Naive B cell (primary cell): ENCODE measurements around the gene HOXD1. TPM values are rescaled to one million over a fixed set of nuclear protein-coding genes. Genes with fewer than 3 reads are reported as not detected.

Experiments used
- ATAC-seq, 2 donors: fragments of 150-1000 bp; cut with Tn5 transposase; 2 replicates each; pipeline ENCODE4 v1.10.0; 2021; ENCODE audit warnings: low read depth in 2 of 2, mild to moderate bottlenecking in 2 of 2, moderate library complexity in 2 of 2
- DNase-seq: peaks from one replicate; pipeline ENCODE4 v3.0.0; 2022
- H3K27ac Mint-ChIP-seq, 6 donors: one replicate each; pipeline ENCODE4 v1.8.0; 2020 to 2022; ENCODE audit warnings: mild to moderate bottlenecking in 6 of 6, mixed read lengths in 6 of 6, moderate library complexity in 5 of 6, inconsistent platforms in 2 of 6
- H3K27me3 Mint-ChIP-seq, 3 donors: one replicate each; pipeline ENCODE4 v1.8.0; 2021 to 2022; ENCODE audit warnings: mixed read lengths in 3 of 3, mild to moderate bottlenecking in 1 of 3
- H3K36me3 Mint-ChIP-seq, 2 donors: one replicate each; pipeline ENCODE4 v1.8.0; 2020 to 2022; ENCODE audit warnings: mixed read lengths in 2 of 2, inconsistent platforms in 1 of 2, mild to moderate bottlenecking in 1 of 2
- H3K4me1 Mint-ChIP-seq, 3 donors: one replicate each; pipeline ENCODE4 v1.8.0; 2020 to 2022; ENCODE audit warnings: mixed read lengths in 3 of 3, inconsistent platforms in 1 of 3, mild to moderate bottlenecking in 1 of 3, moderate library complexity in 1 of 3
- H3K4me3 Mint-ChIP-seq, 8 donors: one replicate each; pipeline ENCODE4 v1.8.0; 2020 to 2022; ENCODE audit warnings: mild to moderate bottlenecking in 8 of 8, mixed read lengths in 8 of 8, moderate library complexity in 8 of 8, inconsistent platforms in 2 of 8
- H3K9me3 Mint-ChIP-seq, 7 donors: one replicate each; pipeline ENCODE4 v1.8.0; 2020 to 2022; ENCODE audit warnings: mixed read lengths in 7 of 7, mild to moderate bottlenecking in 5 of 7, inconsistent platforms in 2 of 7, moderate library complexity in 1 of 7
- polyA plus RNA-seq, 6 donors: library from polyadenylated mRNA; unstranded; fragments of 300-500 nt; fragmentation: Illumina TruSeq; gene quantifications; one replicate each; pipeline ENCODE4 v1.2.3, GENCODE V29; 2021; ENCODE audit warnings: low read depth in 6 of 6

HOXD1 gene
- polyA plus RNA-seq, 6 donors from 2014 or later = not detected

DNA sequence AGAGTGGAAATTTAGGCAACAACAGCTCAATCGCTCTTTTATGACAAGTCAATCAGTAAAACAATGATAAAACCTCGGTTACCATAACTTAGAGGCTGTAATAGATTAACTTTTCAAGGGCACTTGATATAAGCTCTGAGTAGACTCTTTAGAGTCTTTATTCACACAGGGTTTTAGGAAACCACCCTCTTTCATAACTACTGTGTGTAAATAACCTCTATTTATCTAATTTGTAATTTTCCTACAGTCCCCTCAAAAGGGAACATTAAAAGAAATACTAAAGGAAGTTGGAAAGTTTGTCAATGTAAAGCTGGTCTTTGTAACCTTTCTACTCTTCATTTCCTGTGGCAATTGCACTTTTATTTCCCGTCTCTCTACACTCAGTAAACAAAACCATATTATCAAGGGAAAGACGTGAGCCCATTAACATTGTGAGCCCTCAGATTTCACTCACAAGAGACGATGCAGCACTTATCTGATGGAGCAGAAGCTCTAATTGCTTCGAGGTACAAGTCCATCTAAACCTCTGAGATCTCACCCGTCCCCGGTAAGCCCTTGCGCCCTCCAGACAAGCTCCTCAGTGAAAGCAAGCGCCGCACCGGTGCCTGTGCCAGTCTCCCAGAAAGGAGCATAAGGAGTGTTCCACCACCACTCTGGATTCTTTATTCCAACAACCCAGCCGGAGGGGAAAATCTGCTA lies 1.1 kb upstream of the HOXD1 start:
- H3K4me3 Mint-ChIP-seq = peak overlapping the region; percentile 81 to 93 (median 89)
- H3K4me1 Mint-ChIP-seq = peaks cover 14 to 24% (median 22%) of the 10 kb centered on the region in 3 donors
- DNase-seq (no peak), ATAC-seq (peak in 1 of 2 donors; percentile 16)
- peaks cover 0 to 10% (median 0%) of the 10 kb centered on the region in 7 donors for H3K9me3 Mint-ChIP-seq
- peaks cover 51 to 81% (median 71%) of the 10 kb centered on the region in 3 donors for H3K27me3 Mint-ChIP-seq
- no peaks in the 10 kb centered on the region for H3K36me3 Mint-ChIP-seq
- no peak overlapping the region for H3K27ac Mint-ChIP-seq

DNA sequence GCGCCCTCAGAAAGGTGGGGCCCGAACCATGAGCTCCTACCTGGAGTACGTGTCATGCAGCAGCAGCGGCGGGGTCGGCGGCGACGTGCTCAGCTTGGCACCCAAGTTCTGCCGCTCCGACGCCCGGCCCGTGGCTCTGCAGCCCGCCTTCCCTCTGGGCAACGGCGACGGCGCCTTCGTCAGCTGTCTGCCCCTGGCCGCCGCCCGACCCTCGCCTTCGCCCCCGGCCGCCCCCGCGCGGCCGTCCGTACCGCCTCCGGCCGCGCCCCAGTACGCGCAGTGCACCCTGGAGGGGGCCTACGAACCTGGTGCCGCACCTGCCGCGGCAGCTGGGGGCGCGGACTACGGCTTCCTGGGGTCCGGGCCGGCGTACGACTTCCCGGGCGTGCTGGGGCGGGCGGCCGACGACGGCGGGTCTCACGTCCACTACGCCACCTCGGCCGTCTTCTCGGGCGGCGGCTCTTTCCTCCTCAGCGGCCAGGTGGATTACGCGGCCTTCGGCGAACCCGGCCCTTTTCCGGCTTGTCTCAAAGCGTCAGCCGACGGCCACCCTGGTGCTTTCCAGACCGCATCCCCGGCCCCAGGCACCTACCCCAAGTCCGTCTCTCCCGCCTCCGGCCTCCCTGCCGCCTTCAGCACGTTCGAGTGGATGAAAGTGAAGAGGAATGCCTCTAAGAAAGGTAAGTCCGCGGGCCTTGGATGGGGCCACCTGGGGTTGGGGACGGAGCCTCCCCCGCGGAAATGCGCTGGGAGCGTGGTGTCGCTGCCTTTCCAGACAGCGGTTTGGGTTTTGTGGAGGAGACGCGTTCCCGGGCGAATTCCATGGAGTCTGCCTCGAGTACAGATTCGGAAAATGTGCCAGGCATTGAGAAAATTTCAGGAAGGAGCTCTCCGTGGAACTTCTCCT lies 559 bp downstream of the HOXD1 start:
- no peak for DNase-seq
- no peak overlapping the region for H3K27ac Mint-ChIP-seq
- H3K27me3 Mint-ChIP-seq = peaks cover 53 to 77% (median 69%) of the 10 kb centered on the region in 3 donors
- no peaks in the 10 kb centered on the region for H3K36me3 Mint-ChIP-seq
- H3K9me3 Mint-ChIP-seq = peaks cover 0 to 10% (median 0%) of the 10 kb centered on the region in 7 donors
- peak; percentile 27 to 37 for ATAC-seq
- H3K4me3 Mint-ChIP-seq = peak overlapping the region; percentile 40 to 85 (median 79)
- H3K4me1 Mint-ChIP-seq = peaks cover 14 to 24% (median 22%) of the 10 kb centered on the region in 3 donors

DNA sequence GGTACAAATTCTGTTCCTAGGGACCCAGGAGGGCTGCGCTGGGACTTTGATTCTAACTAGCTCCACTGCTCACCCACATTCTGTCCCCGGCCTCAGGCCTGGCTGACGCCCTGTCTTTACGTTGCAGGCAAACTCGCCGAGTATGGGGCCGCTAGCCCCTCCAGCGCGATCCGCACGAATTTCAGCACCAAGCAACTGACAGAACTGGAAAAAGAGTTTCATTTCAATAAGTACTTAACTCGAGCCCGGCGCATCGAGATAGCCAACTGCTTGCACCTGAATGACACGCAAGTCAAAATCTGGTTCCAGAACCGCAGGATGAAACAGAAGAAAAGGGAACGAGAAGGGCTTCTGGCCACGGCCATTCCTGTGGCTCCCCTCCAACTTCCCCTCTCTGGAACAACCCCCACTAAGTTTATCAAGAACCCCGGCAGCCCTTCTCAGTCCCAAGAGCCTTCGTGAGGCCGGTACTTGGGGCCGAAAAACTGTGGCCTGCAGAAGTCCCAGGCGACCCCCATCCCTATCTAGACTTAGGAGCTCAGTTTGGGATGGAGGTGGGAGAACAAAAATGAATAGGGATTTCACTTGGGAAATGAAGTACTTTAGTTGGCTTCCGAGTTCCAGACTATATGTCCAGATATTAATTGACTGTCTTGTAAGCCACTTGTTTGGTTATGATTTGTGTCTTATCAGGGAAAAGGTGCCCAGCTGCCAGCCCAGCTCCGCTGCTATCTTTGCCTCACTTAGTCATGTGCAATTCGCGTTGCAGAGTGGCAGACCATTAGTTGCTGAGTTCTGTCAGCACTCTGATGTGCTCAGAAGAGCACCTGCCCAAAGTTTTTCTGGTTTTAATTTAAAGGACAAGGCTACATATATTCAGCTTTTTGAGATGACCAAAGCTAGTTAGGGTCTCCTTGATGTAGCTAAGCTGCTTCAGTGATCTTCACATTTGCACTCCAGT lies 1.5 kb downstream of the HOXD1 start:
- peaks cover 14 to 24% (median 22%) of the 10 kb centered on the region in 3 donors for H3K4me1 Mint-ChIP-seq
- no peak overlapping the region for H3K27ac Mint-ChIP-seq
- ATAC-seq (no peak), DNase-seq (no peak)
- no peaks in the 10 kb centered on the region for H3K36me3 Mint-ChIP-seq
- H3K9me3 Mint-ChIP-seq = peaks cover 0 to 10% (median 0%) of the 10 kb centered on the region in 7 donors
- H3K4me3 Mint-ChIP-seq = peak overlapping the region; percentile 40 to 85 (median 79)
- H3K27me3 Mint-ChIP-seq = peaks cover 49 to 77% (median 71%) of the 10 kb centered on the region in 3 donors

DNA sequence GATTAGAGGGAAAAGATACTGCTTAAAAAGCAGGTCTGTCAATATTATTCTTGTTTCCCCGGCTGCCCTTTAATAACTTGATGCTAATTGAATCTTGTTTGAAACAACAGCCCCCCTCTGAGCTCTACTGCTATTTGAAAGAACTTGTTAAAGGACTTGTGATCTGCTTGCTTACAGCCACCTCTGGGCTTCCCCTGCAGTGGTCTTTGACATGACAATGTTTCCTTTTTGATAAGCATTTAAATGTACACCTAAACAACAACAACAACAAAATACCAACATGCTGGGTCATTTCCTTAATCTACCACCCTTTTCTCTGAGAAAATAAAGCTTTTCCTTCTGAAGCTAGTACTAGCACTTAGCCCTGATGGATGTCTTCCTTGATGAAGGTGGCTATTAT lies 3.9 kb downstream of the HOXD1 start:
- peaks cover 0 to 8% (median 0%) of the 10 kb centered on the region in 7 donors for H3K9me3 Mint-ChIP-seq

DNA sequence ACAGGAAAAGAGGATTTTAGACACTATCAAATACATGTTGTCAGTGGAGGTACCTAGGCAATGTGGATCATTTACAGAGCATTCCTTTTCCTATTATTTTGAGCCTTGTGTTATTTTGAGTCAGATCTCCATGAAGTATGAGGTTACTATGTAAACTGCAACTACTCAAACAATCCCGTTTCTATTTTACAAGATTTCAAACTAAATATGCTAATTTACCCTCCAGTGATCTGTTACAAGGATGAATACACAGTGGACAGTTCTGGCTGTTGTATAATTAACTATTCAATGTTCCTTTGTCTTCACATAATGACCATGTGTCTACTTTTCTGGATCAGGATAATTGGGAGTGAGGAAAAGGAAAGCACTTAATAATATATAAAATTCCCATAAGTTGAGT lies 4.6 kb downstream of the HOXD1 start:
- Mint-ChIP-seq H3K4me1 (peaks cover 6 to 13% (median 12%) of the 10 kb centered on the region in 3 donors), H3K27ac (no peak overlapping the region), H3K36me3 (no peaks in the 10 kb centered on the region), H3K9me3 (peaks cover 0 to 8% (median 0%) of the 10 kb centered on the region in 7 donors), H3K4me3 (no peak overlapping the region), H3K27me3 (peaks cover 46 to 71% (median 64%) of the 10 kb centered on the region in 3 donors)
- ATAC-seq = no peak
- DNase-seq = no peak

More for the DNA sequence above, 3.9 kb downstream of the HOXD1 start:
- peaks cover 13 to 20% (median 19%) of the 10 kb centered on the region in 3 donors for H3K4me1 Mint-ChIP-seq
- H3K36me3 Mint-ChIP-seq = no peaks in the 10 kb centered on the region
- no peak overlapping the region for H3K4me3 Mint-ChIP-seq
- no peak overlapping the region for H3K27ac Mint-ChIP-seq
- H3K27me3 Mint-ChIP-seq = peaks cover 46 to 71% (median 64%) of the 10 kb centered on the region in 3 donors
- DNase-seq (no peak), ATAC-seq (no peak)

DNA sequence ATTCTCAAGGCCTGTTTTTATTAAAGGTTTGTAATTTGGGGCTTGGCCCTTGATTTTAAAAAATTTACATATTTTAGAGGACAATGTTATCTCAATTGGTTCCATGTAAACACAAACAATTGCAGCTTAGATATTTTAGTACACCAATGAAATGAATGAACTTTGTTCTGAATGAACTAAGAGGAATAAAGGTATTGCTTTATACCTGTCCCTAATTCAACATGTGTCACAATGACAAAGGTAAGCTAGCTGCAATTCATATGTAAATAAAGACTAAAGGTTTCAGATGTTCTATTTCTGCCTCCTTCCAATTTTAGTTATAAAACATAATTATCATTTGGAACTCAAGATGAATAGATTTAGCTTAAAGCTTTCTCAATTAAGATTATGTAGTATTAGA lies 11.4 kb downstream of the HOXD1 start:
- Mint-ChIP-seq H3K27ac (no peak overlapping the region), H3K9me3 (peaks cover 0 to 20% (median 2%) of the 10 kb centered on the region in 7 donors), H3K4me3 (no peak overlapping the region), H3K27me3 (peaks cover 26 to 62% (median 29%) of the 10 kb centered on the region in 3 donors), H3K36me3 (no peaks in the 10 kb centered on the region), H3K4me1 (no peaks in the 10 kb centered on the region)
- no peak for DNase-seq
- ATAC-seq = no peak

DNA sequence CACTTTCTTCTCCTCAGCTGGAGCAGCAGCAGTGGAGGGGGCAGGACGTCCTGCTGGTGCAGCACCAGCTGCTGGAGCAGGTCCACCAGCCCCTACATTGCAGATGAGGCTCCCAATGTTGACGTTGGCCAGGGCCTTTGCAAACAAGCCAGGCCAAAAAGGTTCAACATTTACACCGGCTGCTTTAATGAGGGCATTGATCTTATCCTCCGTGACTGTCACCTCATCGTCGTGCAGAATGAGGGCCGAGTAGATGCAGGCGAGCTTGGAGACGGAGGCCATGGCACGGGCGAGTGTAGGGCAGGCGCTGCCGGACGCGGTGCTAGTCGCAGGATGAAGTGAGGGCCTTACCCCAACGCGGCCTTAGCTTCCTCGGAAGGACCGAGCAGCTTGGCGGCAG lies 12.5 kb downstream of the HOXD1 start:
- Mint-ChIP-seq H3K27ac (no peak overlapping the region), H3K9me3 (peaks cover 0 to 17% (median 2%) of the 10 kb centered on the region in 7 donors), H3K4me3 (no peak overlapping the region), H3K36me3 (no peaks in the 10 kb centered on the region), H3K27me3 (peaks cover 21 to 56% (median 23%) of the 10 kb centered on the region in 3 donors), H3K4me1 (no peaks in the 10 kb centered on the region)
- no peak for ATAC-seq
- no peak for DNase-seq

DNA sequence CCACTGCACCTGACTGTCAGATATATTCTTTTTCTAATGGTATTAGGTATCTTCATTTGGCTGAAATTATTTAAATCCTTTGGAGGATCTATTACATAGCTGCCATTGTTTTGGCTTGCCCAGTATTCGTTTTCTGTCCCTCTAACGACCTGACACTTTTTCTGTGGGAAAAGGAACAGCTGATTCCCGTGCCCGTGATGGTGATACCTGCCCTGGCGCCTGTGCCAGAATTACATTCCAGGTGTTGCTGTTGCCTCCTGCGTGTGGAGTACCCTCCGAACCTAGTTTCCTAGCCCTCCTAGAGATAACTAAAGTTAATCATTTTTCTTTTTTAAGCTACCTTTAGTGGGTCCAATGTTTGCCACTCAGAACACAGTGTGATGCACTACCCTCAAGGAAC lies 14.0 kb downstream of the HOXD1 start:
- no peak for ATAC-seq
- peaks cover 8 to 46% (median 11%) of the 10 kb centered on the region in 3 donors for H3K27me3 Mint-ChIP-seq
- H3K4me3 Mint-ChIP-seq = no peak overlapping the region
- no peaks in the 10 kb centered on the region for H3K36me3 Mint-ChIP-seq
- H3K27ac Mint-ChIP-seq = no peak overlapping the region
- H3K4me1 Mint-ChIP-seq = no peaks in the 10 kb centered on the region
- H3K9me3 Mint-ChIP-seq = peaks cover 0 to 12% (median 2%) of the 10 kb centered on the region in 7 donors
- DNase-seq = no peak

DNA sequence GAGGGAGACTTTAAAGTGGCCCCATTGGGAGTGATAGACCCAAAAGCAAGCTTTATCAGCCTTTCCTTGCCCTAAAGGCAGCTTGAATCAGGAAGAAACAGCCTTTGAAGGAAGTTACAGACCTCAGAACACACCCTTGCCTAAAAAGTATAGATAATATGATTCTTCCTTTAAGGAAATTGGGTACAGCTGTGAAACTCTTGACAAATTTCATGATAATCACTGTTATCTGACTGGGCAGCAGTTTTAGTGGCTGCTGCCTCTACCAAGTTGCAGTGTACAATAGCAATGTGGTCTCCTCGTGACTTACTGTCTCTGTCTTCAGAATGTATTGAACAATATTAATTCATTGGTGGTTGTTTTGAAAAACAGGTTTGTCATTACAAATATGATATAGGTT lies 16.7 kb downstream of the HOXD1 start:
- Mint-ChIP-seq H3K4me1 (no peaks in the 10 kb centered on the region), H3K36me3 (no peaks in the 10 kb centered on the region), H3K9me3 (peaks cover 0 to 12% (median 0%) of the 10 kb centered on the region in 7 donors), H3K27me3 (peaks cover 10 to 42% (median 16%) of the 10 kb centered on the region in 3 donors), H3K4me3 (no peak overlapping the region), H3K27ac (no peak overlapping the region)
- DNase-seq (no peak), ATAC-seq (no peak)

DNA sequence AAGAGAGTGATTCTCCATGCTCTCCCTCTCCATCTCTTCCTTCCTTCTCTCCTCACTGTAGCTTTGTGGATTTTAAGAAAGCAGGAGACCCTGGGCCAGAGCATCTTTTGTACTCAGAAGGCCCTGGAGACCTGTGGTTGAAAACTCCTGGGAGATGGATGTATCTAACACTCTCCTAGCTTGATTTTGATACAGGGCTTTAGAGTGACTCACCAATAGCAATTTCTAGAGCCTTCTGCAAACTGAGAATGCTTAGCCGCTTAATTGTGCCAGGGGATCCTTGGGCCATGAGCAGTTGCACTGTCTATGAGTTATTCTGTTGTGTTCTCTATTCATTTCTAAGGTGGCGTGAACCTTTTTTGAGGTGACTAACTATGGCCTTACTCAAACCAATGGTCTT lies 17.7 kb downstream of the HOXD1 start:
- Mint-ChIP-seq H3K36me3 (no peaks in the 10 kb centered on the region), H3K9me3 (peaks cover 0 to 12% (median 1%) of the 10 kb centered on the region in 7 donors), H3K27me3 (peaks cover 12 to 44% (median 26%) of the 10 kb centered on the region in 3 donors), H3K27ac (peak overlapping the region in 1 of 6 donors; percentile 16), H3K4me3 (no peak overlapping the region), H3K4me1 (no peaks in the 10 kb centered on the region)
- ATAC-seq (no peak), DNase-seq (no peak)

DNA sequence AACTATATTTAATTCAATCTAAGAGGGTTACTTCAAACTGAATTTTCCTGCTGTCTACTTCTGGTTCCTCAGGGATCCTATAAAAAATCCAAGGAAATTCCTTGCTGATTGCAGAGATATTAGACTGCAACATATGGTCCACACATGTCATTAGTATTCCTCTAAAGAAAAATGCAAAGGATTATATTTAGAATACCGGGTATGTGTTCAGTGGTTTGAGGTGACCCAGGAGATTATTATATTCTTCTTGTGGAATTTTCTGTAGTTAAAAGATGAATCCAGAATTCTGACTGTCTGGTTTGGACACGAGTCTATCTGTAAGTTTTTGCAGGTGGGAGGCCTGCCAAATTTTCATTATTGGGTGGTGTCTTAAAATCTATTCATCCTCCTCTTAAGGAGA lies 18.2 kb downstream of the HOXD1 start:
- H3K36me3 Mint-ChIP-seq = no peaks in the 10 kb centered on the region
- peaks cover 0 to 12% (median 1%) of the 10 kb centered on the region in 7 donors for H3K9me3 Mint-ChIP-seq
- H3K4me3 Mint-ChIP-seq = no peak overlapping the region
- H3K27ac Mint-ChIP-seq = no peak overlapping the region
- DNase-seq (no peak), ATAC-seq (no peak)
- H3K4me1 Mint-ChIP-seq = no peaks in the 10 kb centered on the region
- H3K27me3 Mint-ChIP-seq = peaks cover 15 to 47% (median 30%) of the 10 kb centered on the region in 3 donors

DNA sequence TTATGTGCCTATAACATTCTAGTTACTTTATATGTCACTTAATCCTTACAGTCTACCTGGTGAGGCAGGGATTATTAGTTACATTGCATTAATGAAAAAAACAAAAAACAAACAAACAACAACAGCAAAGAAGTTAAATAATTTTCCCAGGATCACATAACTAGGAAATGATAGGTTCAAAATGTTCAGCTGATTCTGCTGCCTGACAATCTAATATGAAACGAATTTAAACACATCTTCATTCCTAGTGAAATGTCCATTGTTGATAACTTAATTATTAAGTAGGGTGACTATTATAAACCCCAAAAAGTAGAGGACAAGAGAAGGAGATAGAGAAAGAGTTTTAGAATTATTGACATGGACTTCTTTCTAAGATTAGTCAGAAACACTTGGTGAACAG lies 22.6 kb downstream of the HOXD1 start:
- no peaks in the 10 kb centered on the region for H3K36me3 Mint-ChIP-seq
- H3K9me3 Mint-ChIP-seq = peaks cover 0 to 3% (median 0%) of the 10 kb centered on the region in 7 donors
- ATAC-seq = no peak
- H3K27me3 Mint-ChIP-seq = peaks cover 23 to 30% (median 25%) of the 10 kb centered on the region in 3 donors
- DNase-seq = no peak
- no peaks in the 10 kb centered on the region for H3K4me1 Mint-ChIP-seq
- no peak overlapping the region for H3K4me3 Mint-ChIP-seq
- no peak overlapping the region for H3K27ac Mint-ChIP-seq
